Skeletal muscle satellite cell (primary cell): ENCODE data around the gene LRIT3. TPM values are rescaled to one million over a fixed set of nuclear protein-coding genes. Genes with fewer than 3 reads are reported as not detected.

Experiments
- H3K27me3 ChIP-seq: 2 replicates; pipeline ENCODE4 v1.7.0; 2013; ENCODE audit warnings: low read length; ENCODE audit not compliant: control insufficient read depth, insufficient read depth
- H3K36me3 ChIP-seq: 2 replicates; pipeline ENCODE4 v1.7.0; 2013; ENCODE audit warnings: mild to moderate bottlenecking, control low read depth, low read length; ENCODE audit not compliant: insufficient read depth
- H3K4me1 ChIP-seq: 2 replicates; pipeline ENCODE4 v1.7.0; 2013; ENCODE audit warnings: low read length; ENCODE audit not compliant: control insufficient read depth, insufficient read depth
- H3K4me2 ChIP-seq: 2 replicates; pipeline ENCODE4 v1.7.0; 2013; ENCODE audit warnings: mild to moderate bottlenecking, low read length
- H3K4me3 ChIP-seq: 2 replicates; pipeline ENCODE4 v1.7.0; 2013; ENCODE audit warnings: low read length
- H3K9ac ChIP-seq: 2 replicates; pipeline ENCODE4 v1.7.0; 2013; ENCODE audit warnings: mild to moderate bottlenecking, low read depth, low read length, moderate library complexity
- H3K9me3 ChIP-seq: replicated peaks from 2 replicates; pipeline ENCODE4 v1.7.0; 2013; ENCODE audit warnings: mild to moderate bottlenecking, control low read depth, low read length
- total RNA-seq: library from RNA; depleted of rRNA; stranded (reverse); fragments of >200 nt; gene quantifications from 2 replicates; pipeline ENCODE4 v1.2.3, GENCODE V29; 2012; rRNA removed

Gene LRIT3, protein sequence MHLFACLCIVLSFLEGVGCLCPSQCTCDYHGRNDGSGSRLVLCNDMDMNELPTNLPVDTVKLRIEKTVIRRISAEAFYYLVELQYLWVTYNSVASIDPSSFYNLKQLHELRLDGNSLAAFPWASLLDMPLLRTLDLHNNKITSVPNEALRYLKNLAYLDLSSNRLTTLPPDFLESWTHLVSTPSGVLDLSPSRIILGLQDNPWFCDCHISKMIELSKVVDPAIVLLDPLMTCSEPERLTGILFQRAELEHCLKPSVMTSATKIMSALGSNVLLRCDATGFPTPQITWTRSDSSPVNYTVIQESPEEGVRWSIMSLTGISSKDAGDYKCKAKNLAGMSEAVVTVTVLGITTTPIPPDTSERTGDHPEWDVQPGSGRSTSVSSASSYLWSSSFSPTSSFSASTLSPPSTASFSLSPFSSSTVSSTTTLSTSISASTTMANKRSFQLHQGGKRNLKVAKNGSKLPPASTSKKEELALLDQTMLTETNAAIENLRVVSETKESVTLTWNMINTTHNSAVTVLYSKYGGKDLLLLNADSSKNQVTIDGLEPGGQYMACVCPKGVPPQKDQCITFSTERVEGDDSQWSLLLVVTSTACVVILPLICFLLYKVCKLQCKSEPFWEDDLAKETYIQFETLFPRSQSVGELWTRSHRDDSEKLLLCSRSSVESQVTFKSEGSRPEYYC
- total RNA-seq: under 0.01 and 0.22 TPM in 2 replicates

DNA sequence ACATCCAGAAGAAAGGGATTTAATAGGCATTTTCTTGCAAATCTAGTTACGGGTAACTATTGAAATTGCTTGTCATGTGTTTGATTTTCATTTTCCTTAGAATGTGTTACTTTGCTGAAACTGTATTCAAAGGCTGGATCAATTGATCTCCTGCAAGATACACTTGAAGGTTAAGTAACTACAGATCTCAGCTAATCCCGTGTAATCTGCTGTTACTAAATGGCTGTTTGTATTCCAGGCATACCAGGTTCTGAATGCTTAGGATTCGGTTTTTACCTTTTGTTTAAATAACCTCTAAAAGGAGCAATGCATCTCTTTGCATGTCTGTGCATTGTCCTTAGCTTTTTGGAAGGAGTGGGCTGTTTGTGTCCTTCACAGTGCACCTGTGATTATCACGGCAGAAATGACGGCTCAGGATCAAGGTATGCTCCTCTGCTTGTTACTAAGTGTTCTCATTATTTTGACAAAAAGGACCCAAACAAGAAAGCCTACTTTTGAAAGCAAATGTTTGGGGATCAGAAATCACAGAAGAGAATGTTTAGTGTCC, at the start of gene LRIT3:
TSS of gene LRIT3 (plus strand) at position 212 of the 547 bp plus-strand sequence. CDS start at position 307, 95 bp downstream.
- Histone ChIP-seq H3K4me3 (no peak within 1 kb of the TSS), H3K4me1 (no peaks in the 10 kb centered on the region), H3K36me3 (no peaks in the 10 kb centered on the region), H3K4me2 (no peak within 1 kb of the TSS), H3K9me3 (no peaks in the 10 kb centered on the region), H3K9ac (no peak within 1 kb of the TSS), H3K27me3 (no peaks in the 10 kb centered on the region)

- no peaks in the 10 kb centered on the region for H3K9me3 ChIP-seq
- no peak overlapping the region for H3K9ac ChIP-seq
- H3K4me2 ChIP-seq: no peak overlapping the region
- H3K4me1 ChIP-seq: no peaks in the 10 kb centered on the region
- no peaks in the 10 kb centered on the region for H3K27me3 ChIP-seq
- no peak overlapping the region for H3K4me3 ChIP-seq
- H3K36me3 ChIP-seq: no peaks in the 10 kb centered on the region
Measured at GRCh38 chr4:109798866-109799265, 49.0 kb upstream of the LRIT3 start.

- Histone ChIP-seq H3K4me1 (no peaks in the 10 kb centered on the region), H3K9ac (no peak overlapping the region), H3K36me3 (no peaks in the 10 kb centered on the region), H3K4me3 (no peak overlapping the region), H3K27me3 (no peaks in the 10 kb centered on the region), H3K4me2 (no peak overlapping the region), H3K9me3 (no peaks in the 10 kb centered on the region)
Measured at GRCh38 chr4:109801099-109801789, 46.7 kb upstream of the LRIT3 start.

DNA sequence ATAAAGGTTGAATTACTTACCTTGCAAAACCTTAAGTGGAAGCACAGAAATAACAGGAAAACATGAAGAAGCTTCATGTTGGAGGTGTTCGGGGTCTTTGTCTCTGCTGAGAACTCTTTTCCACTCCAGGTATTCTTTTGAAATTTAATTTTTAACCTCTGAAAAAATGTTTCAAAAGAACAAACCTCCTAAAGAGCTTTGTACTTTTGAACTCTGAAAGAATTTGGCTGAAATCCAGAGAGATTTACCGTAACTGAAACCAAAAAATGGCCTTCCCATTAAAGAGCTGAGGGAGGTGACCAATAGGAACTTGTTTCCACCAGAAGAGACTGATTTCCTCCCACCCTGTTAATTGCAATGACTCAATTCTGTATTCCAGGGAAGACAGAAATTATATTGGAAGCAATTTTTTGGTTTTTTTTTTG, 46.0 kb upstream of the LRIT3 start, which contains the start of gene CFI:
TSS of gene CFI (minus strand) at position 105 of the 425 bp plus-strand sequence. CDS start at position 77, 28 bp downstream.
- no peaks in the 10 kb centered on the region for H3K9me3 ChIP-seq
- H3K4me2 ChIP-seq: peak within 1 kb of the TSS; percentile 23
- H3K4me3 ChIP-seq: no peak within 1 kb of the TSS
- H3K9ac ChIP-seq: no peak within 1 kb of the TSS
- no peaks in the 10 kb centered on the region for H3K27me3 ChIP-seq
- no peaks in the 10 kb centered on the region for H3K4me1 ChIP-seq
- no peaks in the 10 kb centered on the region for H3K36me3 ChIP-seq

DNA sequence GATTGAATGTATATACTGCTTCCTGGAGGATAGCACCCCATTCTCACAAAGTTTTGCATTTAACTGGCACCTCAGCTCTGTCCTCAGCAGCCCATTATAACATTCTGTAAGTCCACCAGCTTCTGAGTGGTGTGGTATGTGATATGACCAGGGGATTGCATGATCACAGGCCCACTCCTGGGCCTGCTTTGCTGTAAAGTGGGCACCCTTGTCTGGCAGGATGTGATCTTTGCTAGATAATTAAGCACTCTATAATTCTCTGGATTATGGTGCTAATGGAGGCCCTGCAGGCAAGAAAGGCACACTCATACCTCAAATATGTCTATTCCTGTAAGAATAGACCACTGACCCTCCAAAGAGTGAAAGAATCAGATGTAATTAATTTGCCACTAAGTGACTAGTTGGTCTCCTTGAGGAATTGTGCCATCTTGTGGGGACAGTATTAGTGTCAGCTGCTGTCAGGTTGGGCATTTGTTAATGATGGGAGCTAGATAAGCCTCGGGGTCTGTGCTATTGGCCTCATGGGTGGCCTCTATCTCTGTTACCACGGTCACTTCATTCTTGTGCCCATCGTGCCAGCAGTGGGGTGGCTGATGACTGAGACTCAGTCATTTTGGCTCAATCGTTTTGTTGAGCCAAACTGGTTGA, 43.9 kb upstream of the LRIT3 start:
- no peaks in the 10 kb centered on the region for H3K4me1 ChIP-seq
- H3K36me3 ChIP-seq: no peaks in the 10 kb centered on the region
- no peak overlapping the region for H3K4me2 ChIP-seq
- H3K9me3 ChIP-seq: no peaks in the 10 kb centered on the region
- H3K4me3 ChIP-seq: no peak overlapping the region
- H3K9ac ChIP-seq: no peak overlapping the region
- no peaks in the 10 kb centered on the region for H3K27me3 ChIP-seq

DNA sequence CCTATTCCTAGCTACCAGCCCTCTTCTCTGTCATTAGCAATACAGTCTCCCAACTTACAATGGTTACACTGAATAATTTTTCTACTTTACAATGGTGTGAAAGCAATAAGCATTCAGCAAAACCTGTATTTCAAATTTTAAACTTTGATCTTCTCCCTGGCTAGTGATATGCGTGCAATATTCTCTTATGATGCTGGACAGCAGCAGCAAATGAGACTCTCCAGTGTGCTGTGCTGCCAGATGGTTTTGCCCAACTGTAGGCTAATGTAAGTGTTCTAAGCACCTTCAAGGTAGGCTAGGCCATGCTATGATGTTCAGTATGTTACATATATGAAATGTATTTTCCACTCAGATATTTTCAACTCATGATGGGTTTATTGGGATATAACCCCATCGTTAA, 38.3 kb upstream of the LRIT3 start:
- Histone ChIP-seq H3K4me3 (no peak overlapping the region), H3K36me3 (no peaks in the 10 kb centered on the region), H3K4me2 (no peak overlapping the region), H3K9me3 (no peaks in the 10 kb centered on the region), H3K9ac (no peak overlapping the region), H3K4me1 (peaks cover 1% of the 10 kb centered on the region), H3K27me3 (no peaks in the 10 kb centered on the region)

GRCh38 chr4:109810552-109811387, 37.1 kb upstream of the LRIT3 start:
- H3K9me3 ChIP-seq: no peaks in the 10 kb centered on the region
- no peaks in the 10 kb centered on the region for H3K27me3 ChIP-seq
- H3K4me2 ChIP-seq: no peak overlapping the region
- no peak overlapping the region for H3K9ac ChIP-seq
- peaks cover 4% of the 10 kb centered on the region for H3K4me1 ChIP-seq
- H3K36me3 ChIP-seq: no peaks in the 10 kb centered on the region
- no peak overlapping the region for H3K4me3 ChIP-seq

DNA sequence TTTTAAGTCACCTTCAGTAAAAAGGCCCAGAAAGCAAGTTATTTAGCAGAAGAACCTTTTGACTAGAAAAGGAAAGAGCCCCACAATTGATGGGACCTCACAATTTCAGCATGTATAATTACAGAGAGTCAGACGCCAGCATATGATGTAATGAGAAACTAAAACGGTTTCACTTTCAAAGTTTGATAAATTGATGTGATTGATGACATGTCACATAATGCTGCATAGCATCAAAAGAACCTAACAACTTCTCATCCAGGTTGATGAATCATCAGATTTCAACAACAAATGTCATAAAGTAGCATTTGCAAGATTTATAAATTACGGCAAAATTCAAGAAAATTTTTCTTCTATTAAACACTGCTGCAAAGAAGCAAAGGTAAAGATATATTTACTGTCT, 36.2 kb upstream of the LRIT3 start:
- Histone ChIP-seq H3K9ac (no peak overlapping the region), H3K9me3 (no peaks in the 10 kb centered on the region), H3K4me2 (no peak overlapping the region), H3K27me3 (no peaks in the 10 kb centered on the region), H3K4me1 (peaks cover 8% of the 10 kb centered on the region), H3K4me3 (no peak overlapping the region), H3K36me3 (no peaks in the 10 kb centered on the region)

DNA sequence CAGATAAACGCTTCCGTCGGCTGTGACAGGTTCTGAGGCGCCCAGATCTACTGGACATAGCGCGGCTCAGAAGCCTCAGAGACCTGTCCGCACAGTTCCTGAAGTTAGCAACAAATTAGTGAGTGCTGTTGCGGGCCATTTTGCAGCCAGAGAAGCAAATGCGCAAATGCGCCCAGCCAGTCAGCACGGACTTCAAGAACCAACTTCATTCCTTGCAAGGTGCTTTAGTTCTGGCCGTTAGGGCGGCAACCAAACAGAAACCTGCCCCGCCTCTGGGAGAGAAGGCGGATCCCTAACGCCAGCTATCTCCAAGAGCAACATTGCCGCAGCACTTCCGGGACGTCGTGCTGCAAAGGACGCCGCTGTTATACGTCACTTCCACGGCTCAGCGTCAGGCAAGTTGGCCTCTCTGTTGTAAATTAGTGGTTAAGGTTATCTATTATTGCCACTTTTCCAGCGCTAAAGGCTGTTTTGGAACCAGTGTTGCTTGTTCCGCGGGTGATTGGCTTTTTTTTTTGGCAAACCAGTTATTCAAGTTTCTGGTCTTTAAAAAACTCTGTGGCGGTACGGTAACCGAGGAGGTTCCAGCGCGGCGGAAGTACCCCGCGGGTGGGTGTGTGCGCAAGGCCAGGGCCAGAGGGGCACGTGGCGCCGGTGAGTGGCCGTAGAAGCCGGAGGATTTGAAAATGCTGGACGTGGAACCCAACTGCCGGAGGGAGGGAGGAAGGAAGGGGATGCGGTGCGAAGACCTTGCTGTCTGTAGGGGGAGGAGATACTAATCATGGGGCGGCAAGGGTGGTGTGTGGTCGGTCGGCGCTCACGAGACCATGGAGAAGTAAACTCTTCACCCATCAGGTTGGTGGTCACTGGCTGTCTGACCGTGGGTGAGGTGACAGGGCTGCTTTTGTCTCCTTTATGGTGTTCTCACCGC, 32.5 kb upstream of the LRIT3 start, which contains the start of gene GAR1:
TSS of gene GAR1 (plus strand) at position 612 of the 931 bp plus-strand sequence. CDS start 403 bp downstream, outside the sequence.
- Histone ChIP-seq H3K9me3 (no peaks in the 10 kb centered on the region), H3K27me3 (no peaks in the 10 kb centered on the region), H3K36me3 (peaks cover 15% of the 10 kb centered on the region), H3K4me2 (peak within 1 kb of the TSS; percentile 93), H3K4me3 (peak within 1 kb of the TSS; percentile 97), H3K9ac (peak within 1 kb of the TSS; percentile 85), H3K4me1 (peaks cover 13% of the 10 kb centered on the region)
